ENCODE results near the gene HEATR5A. TPM values are rescaled to one million over a fixed set of nuclear protein-coding genes. Genes with fewer than 3 reads are reported as not detected.

The HEATR5A gene
- total RNA-seq, 1 experiment from 2014 or later = 23.1 TPM

DNA sequence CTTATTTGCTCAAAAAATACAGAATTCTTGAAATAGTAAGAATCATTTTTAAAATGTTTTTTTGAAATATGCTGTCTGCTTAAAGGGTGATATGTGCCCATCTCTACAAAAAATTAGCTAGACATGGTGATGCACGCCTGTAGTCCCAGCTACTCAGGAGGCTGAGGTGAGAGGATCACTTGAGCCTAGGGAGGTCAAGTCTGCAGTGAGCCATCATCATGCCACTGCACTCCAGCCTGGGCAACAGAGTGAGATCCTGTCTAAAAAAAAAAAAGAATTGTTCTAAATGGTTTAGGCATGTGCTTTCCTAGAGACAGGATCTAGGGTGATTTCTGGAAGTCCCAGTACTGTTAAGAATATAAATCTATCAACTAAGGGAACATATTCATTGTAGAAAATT lies 137.2 kb downstream of the HEATR5A start:
- CTCF ChIA-PET = interaction anchor here (0.6 to 1.0 kb wide), 3 partner anchors 9 to 99 kb away, joined by 3 to 4 read pairs (median 3); no protein-coding TSS in a partner anchor
- intact Hi-C loops (cut with micrococcal nuclease) = no loop called here
- H3K4me1 Mint-ChIP-seq (ENCODE audit: insufficient read depth, unreplicated experiment) = no peaks in the 10 kb centered on the region

GRCh38 chr14:31280871-31281220 lies 139.5 kb downstream of the HEATR5A start:
- Mint-ChIP-seq H3K4me3 (ENCODE audit: unreplicated experiment) (no peak overlapping the region), H3K9me3 (ENCODE audit: unreplicated experiment) (no peaks in the 10 kb centered on the region), H3K4me1 (ENCODE audit: insufficient read depth, unreplicated experiment) (no peaks in the 10 kb centered on the region), H3K36me3 (ENCODE audit: insufficient read depth, unreplicated experiment) (no peaks in the 10 kb centered on the region), H3K27ac (ENCODE audit: low read depth, unreplicated experiment) (no peak overlapping the region), H3K27me3 (ENCODE audit: insufficient read depth, unreplicated experiment) (no peaks in the 10 kb centered on the region)
- ChIA-PET CTCF (no interaction called here), POLR2A (interaction anchor here (1.4 kb wide), 1 partner anchor 51 kb away, joined by 7 read pairs; no protein-coding TSS in a partner anchor)
- TF ChIP-seq, protein P1, sequence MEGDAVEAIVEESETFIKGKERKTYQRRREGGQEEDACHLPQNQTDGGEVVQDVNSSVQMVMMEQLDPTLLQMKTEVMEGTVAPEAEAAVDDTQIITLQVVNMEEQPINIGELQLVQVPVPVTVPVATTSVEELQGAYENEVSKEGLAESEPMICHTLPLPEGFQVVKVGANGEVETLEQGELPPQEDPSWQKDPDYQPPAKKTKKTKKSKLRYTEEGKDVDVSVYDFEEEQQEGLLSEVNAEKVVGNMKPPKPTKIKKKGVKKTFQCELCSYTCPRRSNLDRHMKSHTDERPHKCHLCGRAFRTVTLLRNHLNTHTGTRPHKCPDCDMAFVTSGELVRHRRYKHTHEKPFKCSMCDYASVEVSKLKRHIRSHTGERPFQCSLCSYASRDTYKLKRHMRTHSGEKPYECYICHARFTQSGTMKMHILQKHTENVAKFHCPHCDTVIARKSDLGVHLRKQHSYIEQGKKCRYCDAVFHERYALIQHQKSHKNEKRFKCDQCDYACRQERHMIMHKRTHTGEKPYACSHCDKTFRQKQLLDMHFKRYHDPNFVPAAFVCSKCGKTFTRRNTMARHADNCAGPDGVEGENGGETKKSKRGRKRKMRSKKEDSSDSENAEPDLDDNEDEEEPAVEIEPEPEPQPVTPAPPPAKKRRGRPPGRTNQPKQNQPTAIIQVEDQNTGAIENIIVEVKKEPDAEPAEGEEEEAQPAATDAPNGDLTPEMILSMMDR (IDR thresholded peaks at IDR 0.05; ENCODE audit: unreplicated experiment) = no peak
- DNase-seq (ENCODE audit: unreplicated experiment) = no peak
- intact Hi-C loops (cut with micrococcal nuclease) = no loop called here
- BruUV-seq (replicated peaks) = no TSS peak

More for the DNA sequence above, 137.2 kb downstream of the HEATR5A start:
- TF ChIP-seq, protein P1 (IDR thresholded peaks at IDR 0.05; ENCODE audit: unreplicated experiment) = no peak
- no TSS peak for BruUV-seq (replicated peaks)
- no peak for DNase-seq (ENCODE audit: unreplicated experiment)
- POLR2A ChIA-PET = no interaction called here
- no peak overlapping the region for H3K27ac Mint-ChIP-seq (ENCODE audit: low read depth, unreplicated experiment)
- H3K4me3 Mint-ChIP-seq (ENCODE audit: unreplicated experiment) = no peak overlapping the region
- no peaks in the 10 kb centered on the region for H3K36me3 Mint-ChIP-seq (ENCODE audit: insufficient read depth, unreplicated experiment)
- no peaks in the 10 kb centered on the region for H3K27me3 Mint-ChIP-seq (ENCODE audit: insufficient read depth, unreplicated experiment)
- H3K9me3 Mint-ChIP-seq (ENCODE audit: unreplicated experiment) = no peaks in the 10 kb centered on the region

- intact Hi-C loops (cut with micrococcal nuclease) = no loop called here
- Mint-ChIP-seq H3K27ac (ENCODE audit: low read depth, unreplicated experiment) (no peak overlapping the region), H3K27me3 (ENCODE audit: insufficient read depth, unreplicated experiment) (no peaks in the 10 kb centered on the region), H3K4me1 (ENCODE audit: insufficient read depth, unreplicated experiment) (no peaks in the 10 kb centered on the region), H3K36me3 (ENCODE audit: insufficient read depth, unreplicated experiment) (no peaks in the 10 kb centered on the region), H3K4me3 (ENCODE audit: unreplicated experiment) (no peak overlapping the region), H3K9me3 (ENCODE audit: unreplicated experiment) (no peaks in the 10 kb centered on the region)
- CTCF ChIA-PET = no interaction called here
- BruUV-seq (replicated peaks) = no TSS peak
- POLR2A ChIA-PET = interaction anchor here (0.5 to 1.4 kb wide), 4 partner anchors 17 to 236 kb away, joined by 3 to 7 read pairs (median 6); no protein-coding TSS in a partner anchor
- TF ChIP-seq, protein P1 (IDR thresholded peaks at IDR 0.05; ENCODE audit: unreplicated experiment) = no peak
- no peak for DNase-seq (ENCODE audit: unreplicated experiment)
Measured at GRCh38 chr14:31280132-31280870, 140.0 kb downstream of the HEATR5A start.

DNA sequence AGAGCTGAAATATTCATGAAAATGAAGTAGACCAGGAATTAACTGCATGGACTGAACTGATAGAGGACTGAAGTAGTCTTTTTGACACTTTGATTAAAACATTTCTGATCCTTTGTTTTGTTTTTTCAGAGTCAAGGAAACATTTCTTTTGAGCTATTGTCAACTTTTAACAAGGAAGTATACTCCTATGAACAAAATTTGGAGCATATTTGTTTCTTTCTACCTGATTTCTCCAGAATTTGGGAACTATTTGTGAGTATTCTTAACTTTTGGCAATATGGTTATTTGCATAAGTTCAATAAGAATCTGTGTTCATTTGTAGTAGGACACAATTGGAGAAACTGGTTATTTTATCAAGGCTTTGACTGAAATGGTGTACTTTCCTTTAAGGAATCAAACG lies 141.5 kb downstream of the HEATR5A start:
- ChIA-PET POLR2A (interaction anchor here (1.2 kb wide), 1 partner anchor 12 kb away, joined by 3 read pairs; no protein-coding TSS in a partner anchor), CTCF (interaction anchor here (0.6 kb wide), 1 partner anchor 69 kb away, joined by 3 read pairs; no protein-coding TSS in a partner anchor)
- Mint-ChIP-seq H3K36me3 (ENCODE audit: insufficient read depth, unreplicated experiment) (no peaks in the 10 kb centered on the region), H3K4me3 (ENCODE audit: unreplicated experiment) (no peak overlapping the region), H3K9me3 (ENCODE audit: unreplicated experiment) (no peaks in the 10 kb centered on the region), H3K27me3 (ENCODE audit: insufficient read depth, unreplicated experiment) (no peaks in the 10 kb centered on the region), H3K27ac (ENCODE audit: low read depth, unreplicated experiment) (no peak overlapping the region), H3K4me1 (ENCODE audit: insufficient read depth, unreplicated experiment) (no peaks in the 10 kb centered on the region)
- DNase-seq (ENCODE audit: unreplicated experiment) = no peak
- no TSS peak for BruUV-seq (replicated peaks)
- intact Hi-C loops (cut with micrococcal nuclease) = no loop called here
- TF ChIP-seq, protein P1 (IDR thresholded peaks at IDR 0.05; ENCODE audit: unreplicated experiment) = no peak
